GM23248 (cell line): ENCODE data around the gene CFAP69.

Experiments
- EZH2 ChIP-seq: fragments of 200-600 bp; sonication (generic); IDR thresholded peaks from 2 replicates; pipeline ENCODE4 v1.6.1; 2018; ENCODE audit warnings: antibody characterized with exemption, mild to moderate bottlenecking; ENCODE audit not compliant: insufficient read depth, poor library complexity, severe bottlenecking
- EZH2phosphoT487 ChIP-seq: fragments of 200-600 bp; sonication (generic); IDR thresholded peaks from 2 replicates; pipeline ENCODE4 v1.6.1; 2018; ENCODE audit warnings: antibody characterized with exemption, moderate library complexity, mild to moderate bottlenecking, low read depth; ENCODE audit not compliant: insufficient read depth

DNA sequence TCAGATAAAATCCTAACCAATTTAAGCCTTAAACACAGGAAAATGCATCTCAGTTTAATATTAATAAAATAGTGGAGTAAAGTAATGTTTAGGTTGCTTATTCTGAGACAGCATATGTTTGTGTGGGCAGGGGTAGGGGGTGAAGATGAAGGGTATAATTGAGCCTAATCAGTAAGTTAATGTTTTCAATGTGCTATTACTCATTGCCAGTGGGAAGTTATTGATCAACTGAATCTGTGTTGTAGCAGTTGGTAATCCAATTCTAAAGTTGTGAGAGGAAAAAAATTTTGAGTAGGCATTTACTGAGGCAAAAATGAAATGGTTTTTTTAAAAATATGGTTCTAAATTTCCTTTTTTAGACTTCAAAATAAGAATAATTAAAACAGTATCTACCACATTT is 16.5 kb downstream of the CFAP69 start:
- TF ChIP-seq EZH2 = no peak
- no peak for TF ChIP-seq EZH2phosphoT487
